IMR-90 (cell line): Measurements from ENCODE around the gene ORMDL3. TPM values are rescaled to one million over a fixed set of nuclear protein-coding genes. Genes with fewer than 3 reads are reported as not detected.

ENCODE experiments used
- ATAC-seq: fragments of 200-7000 bp; cut with Tn5 transposase; 2 replicates; pipeline ENCODE4 v1.9.1; 2020; ENCODE audit warnings: low read depth, mild to moderate bottlenecking, moderate library complexity
- BruUV-seq: library from RNA; stranded (reverse); fragments of 400-500 nt; replicated peaks from 2 replicates; lab custom pipeline; 2021; lab: Mats Ljungman, UMichigan
- CTCF ChIA-PET: fragments of 300-600 bp; formaldehyde crosslinking; extraction: SDS; loops from one replicate; lab custom pipeline; 2021; ENCODE audit warnings: antibody characterized with exemption; lab: Yijun Ruan, JAX
- POLR2A ChIA-PET: fragments of 300-600 bp; sonication (Branson Sonifier 250); formaldehyde crosslinking; loops from one replicate; lab custom pipeline; 2022; ENCODE audit warnings: antibody characterized with exemption; ENCODE audit not compliant: unreplicated experiment; lab: Charles Lee
- DNase-seq: peaks from one replicate; pipeline ENCODE4 v3.0.0; 2013
- H2AFZ ChIP-seq: replicated peaks from 2 replicates; pipeline ENCODE3; 2013; ENCODE audit warnings: low read length, mild to moderate bottlenecking; ENCODE audit not compliant: poor library complexity
- H2AK5ac ChIP-seq: 2 replicates; pipeline ENCODE4 v1.6.1; 2013; ENCODE audit warnings: low read depth, low read length, inconsistent platforms
- H2AK9ac ChIP-seq: replicated peaks from 2 replicates; pipeline ENCODE3; 2013; ENCODE audit warnings: mild to moderate bottlenecking, low read depth, low read length, moderate library complexity; ENCODE audit not compliant: poor library complexity
- H2BK120ac ChIP-seq: 2 replicates; pipeline ENCODE4 v1.6.1; 2013; ENCODE audit warnings: low read depth, low read length, inconsistent platforms
- H2BK15ac ChIP-seq: 3 replicates; pipeline ENCODE4 v1.6.1; 2013; ENCODE audit warnings: low read depth, low read length, inconsistent platforms
- H2BK20ac ChIP-seq: 2 replicates; pipeline ENCODE4 v1.6.1; 2013; ENCODE audit warnings: low read depth, mild to moderate bottlenecking, inconsistent platforms, low read length, moderate library complexity
- H2BK5ac ChIP-seq: 2 replicates; pipeline ENCODE4 v1.6.1; 2013; ENCODE audit warnings: mild to moderate bottlenecking, low read depth, low read length, inconsistent platforms; ENCODE audit not compliant: poor library complexity, severe bottlenecking
- H3K14ac ChIP-seq: replicated peaks from 2 replicates; pipeline ENCODE4 v1.6.1; 2013; ENCODE audit warnings: low read depth, low read length, inconsistent platforms
- H3K18ac ChIP-seq: 2 replicates; pipeline ENCODE4 v1.6.1; 2013; ENCODE audit warnings: low read depth, low read length, control low read depth
- H3K23ac ChIP-seq: 2 replicates; pipeline ENCODE4 v1.6.1; 2013; ENCODE audit warnings: low read depth, low read length, inconsistent platforms
- H3K27ac ChIP-seq: 2 replicates; pipeline ENCODE4 v1.5.1; 2013; ENCODE audit warnings: mild to moderate bottlenecking, control low read depth, low read length; ENCODE audit not compliant: insufficient read depth
- H3K27me3 ChIP-seq: 2 replicates; pipeline ENCODE4 v1.6.1; 2013; ENCODE audit warnings: low read length; ENCODE audit not compliant: control insufficient read depth, insufficient read depth
- H3K36me3 ChIP-seq: 2 replicates; pipeline ENCODE4 v1.6.1; 2013; ENCODE audit warnings: low read length, mixed read lengths; ENCODE audit not compliant: control insufficient read depth, insufficient read depth
- H3K4ac ChIP-seq: 2 replicates; pipeline ENCODE4 v1.6.1; 2013; ENCODE audit warnings: low read depth, low read length, inconsistent platforms
- H3K4me1 ChIP-seq: 2 replicates; pipeline ENCODE4 v1.6.1; 2013; ENCODE audit warnings: low read length, mixed read lengths; ENCODE audit not compliant: control insufficient read depth, insufficient read depth
- H3K4me2 ChIP-seq: 2 replicates; pipeline ENCODE4 v1.6.1; 2013; ENCODE audit warnings: low read depth, mild to moderate bottlenecking, control low read depth, low read length, moderate library complexity
- H3K4me3 ChIP-seq: 2 replicates; pipeline ENCODE4 v1.5.1; 2013; ENCODE audit warnings: low read depth, mild to moderate bottlenecking, control low read depth, low read length, moderate library complexity; ENCODE audit not compliant: insufficient read depth
- H3K56ac ChIP-seq: 2 replicates; pipeline ENCODE4 v1.6.1; 2013; ENCODE audit warnings: low read length, inconsistent platforms; ENCODE audit not compliant: insufficient read depth; ENCODE audit errors: extremely low read depth
- H3K79me1 ChIP-seq, 2 experiments: 2 replicates each; pipeline ENCODE4 v1.6.1; 2013; ENCODE audit warnings: low read length in 2 of 2, inconsistent platforms in 1 of 2, low read depth in 1 of 2
- H3K9ac ChIP-seq: 2 replicates; pipeline ENCODE4 v1.6.1; 2013; ENCODE audit warnings: low read depth, low read length, control low read depth
- H3K9me1 ChIP-seq: 2 replicates; pipeline ENCODE4 v1.6.1; 2013; ENCODE audit warnings: low read length, inconsistent platforms; ENCODE audit not compliant: insufficient read depth
- H3K9me3 ChIP-seq: 2 replicates; pipeline ENCODE4 v1.6.1; 2013; ENCODE audit warnings: low read length; ENCODE audit not compliant: control insufficient read depth, insufficient read depth
- H4K20me1 ChIP-seq: 2 replicates; pipeline ENCODE4 v1.6.1; 2013; ENCODE audit warnings: low read length, inconsistent platforms; ENCODE audit not compliant: insufficient read depth
- H4K5ac ChIP-seq: 2 replicates; pipeline ENCODE4 v1.6.1; 2013; ENCODE audit warnings: mild to moderate bottlenecking, low read depth, low read length, control low read depth
- H4K8ac ChIP-seq, 2 experiments: 2 replicates each; pipeline ENCODE4 v1.6.1; 2013; ENCODE audit warnings: low read depth in 2 of 2, low read length in 2 of 2, control low read depth in 1 of 2, inconsistent platforms in 1 of 2
- H4K91ac ChIP-seq: 2 replicates; pipeline ENCODE4 v1.6.1; 2013; ENCODE audit warnings: low read depth, low read length, inconsistent platforms; ENCODE audit not compliant: insufficient read depth
- BHLHE40 ChIP-seq: fragments of 150-350 bp; IDR thresholded peaks from 2 replicates; pipeline ENCODE4 v1.6.1; 2016; ENCODE audit warnings: mild to moderate bottlenecking, low read depth, low read length
- CEBPB ChIP-seq: IDR thresholded peaks from 2 replicates; pipeline ENCODE4 v1.6.1; 2012; ENCODE audit warnings: low read depth, low read length, improper control_type of control experiment
- CHD1 ChIP-seq: IDR thresholded peaks from 2 replicates; pipeline ENCODE4 v1.6.1; 2012; ENCODE audit warnings: low read depth, low read length, improper control_type of control experiment
- CTCF ChIP-seq: conservative IDR thresholded peaks from 2 replicates; pipeline ENCODE4 v1.5.1; 2012; ENCODE audit warnings: mild to moderate bottlenecking, low read depth, low read length, improper control_type of control experiment
- ELK1 ChIP-seq: fragments of 150-350 bp; IDR thresholded peaks from 2 replicates; pipeline ENCODE4 v1.6.1; 2016; ENCODE audit warnings: low read depth, mild to moderate bottlenecking, low read length, moderate library complexity, borderline replicate concordance
- FOS ChIP-seq: fragments of 150-350 bp; IDR thresholded peaks from 2 replicates; pipeline ENCODE4 v1.6.1; 2016; ENCODE audit warnings: low read depth, low read length
- MAFK ChIP-seq: IDR thresholded peaks from 2 replicates; pipeline ENCODE4 v1.6.1; 2012; ENCODE audit warnings: low read depth, low read length, improper control_type of control experiment
- MAZ ChIP-seq: IDR thresholded peaks from 2 replicates; pipeline ENCODE4 v1.6.1; 2012; ENCODE audit warnings: low read depth, mild to moderate bottlenecking, low read length, improper control_type of control experiment, moderate library complexity, borderline replicate concordance
- MXI1 ChIP-seq: IDR thresholded peaks from 2 replicates; pipeline ENCODE4 v1.6.1; 2012; ENCODE audit warnings: low read depth, mild to moderate bottlenecking, low read length, moderate library complexity, borderline replicate concordance
- NFE2L2 ChIP-seq: fragments of 150-350 bp; IDR thresholded peaks from 2 replicates; pipeline ENCODE4 v1.6.1; 2016; ENCODE audit warnings: low read depth, mild to moderate bottlenecking, low read length
- POLR2A ChIP-seq: IDR thresholded peaks from 2 replicates; pipeline ENCODE4 v1.6.1; 2012; ENCODE audit warnings: mild to moderate bottlenecking, low read depth, low read length
- RAD21 ChIP-seq: IDR thresholded peaks from 2 replicates; pipeline ENCODE4 v1.6.1; 2012; ENCODE audit warnings: low read length, improper control_type of control experiment
- RCOR1 ChIP-seq: IDR thresholded peaks from 2 replicates; pipeline ENCODE4 v1.6.1; 2012; ENCODE audit warnings: mild to moderate bottlenecking, low read length, improper control_type of control experiment; ENCODE audit not compliant: insufficient replicate concordance
- RFX5 ChIP-seq: IDR thresholded peaks from 2 replicates; pipeline ENCODE4 v1.8.0; 2012; ENCODE audit warnings: low read depth, mild to moderate bottlenecking, low read length, moderate library complexity
- SMC3 ChIP-seq: fragments of 150-350 bp; IDR thresholded peaks from 2 replicates; pipeline ENCODE4 v1.6.1; 2016; ENCODE audit warnings: low read depth, mild to moderate bottlenecking, antibody characterized with exemption, low read length, moderate library complexity
- USF2 ChIP-seq: fragments of 150-350 bp; IDR thresholded peaks from 2 replicates; pipeline ENCODE4 v1.6.1; 2017; ENCODE audit warnings: mild to moderate bottlenecking, antibody characterized with exemption, low read length, low read depth
- WGBS, 2 experiments: methylation state at CpG; one replicate each; pipeline versions ENCODE4 v1.1.5 to v1.1.7; 2013; ENCODE audit warnings: missing lambda C conversion rate in 2 of 2; ENCODE audit not compliant: insufficient read length in 1 of 2; ENCODE audit errors: extremely low coverage in 2 of 2; 5-methylcytosine and 5-hydroxymethylcytosine counted together
- dilution Hi-C: fragments of 300-500 bp; cut with HindIII; formaldehyde crosslinking; loops from one replicate; pipeline ENCODE4 v1.14.3; 2018; ENCODE audit warnings: low sequenced_read_pairs; ENCODE audit not compliant: unreplicated experiment
- in situ Hi-C: fragments of 300-500 bp; cut with MboI; formaldehyde crosslinking; loops from 3 replicates; pipeline ENCODE4 v1.14.3; 2019; ENCODE audit warnings: low sequenced_read_pairs, inconsistent platforms, mixed read lengths
- intact Hi-C: fragments of 100-400 bp; cut with micrococcal nuclease; formaldehyde crosslinking; loops from 2 replicates; pipeline ENCODE4 v1.10.0; 2022
- polyA plus RNA-seq, 3 experiments: library from polyadenylated mRNA; depleted of rRNA; stranded (reverse); fragments of >200 nt; gene quantifications; 2 replicates each; pipeline ENCODE4 v1.2.3, GENCODE V29; 2012; ENCODE audit warnings: low replicate concordance in 1 of 3
- total RNA-seq: library from RNA; depleted of rRNA; stranded (reverse); fragments of >200 nt; gene quantifications from 2 replicates; pipeline ENCODE4 v1.2.3, GENCODE V29; 2012

Gene ORMDL3
- total and polyA plus RNA-seq, 2 of the 4 experiments (the other 2 are of a cell fraction), result 45.7 to 78.6 TPM

- no peaks in the 10 kb centered on the region for H3K79me1 ChIP-seq
- DNase-seq, result no peak
- no peak overlapping the region for H3K27ac ChIP-seq
- dilution Hi-C loops (no loop called here), intact Hi-C loops (no loop called here), in situ Hi-C loops (no loop called here)
- TF ChIP-seq RAD21, result no peak
- no peak for TF ChIP-seq CHD1
- no peak for TF ChIP-seq FOS
- no peak for TF ChIP-seq MAZ
- TF ChIP-seq RCOR1, result no peak
- TF ChIP-seq MAFK, result no peak
- TF ChIP-seq MXI1, result no peak
- no peak for TF ChIP-seq NFE2L2
- TF ChIP-seq USF2, result no peak
- TF ChIP-seq RFX5, result no peak
- no peak for TF ChIP-seq POLR2A
- TF ChIP-seq BHLHE40, result no peak
- TF ChIP-seq CEBPB, result no peak
- TF ChIP-seq SMC3, result no peak
- no peak for TF ChIP-seq CTCF
- TF ChIP-seq ELK1, result no peak
- H3K9me3 ChIP-seq, result no peaks in the 10 kb centered on the region
- H3K23ac ChIP-seq, result peak overlapping the region; percentile 43; the same call in 1 of the 2 replicates
- CTCF ChIA-PET, result interaction anchor here (0.7 to 1.2 kb wide), 2 partner anchors 9 to 10 kb away, joined by 3 read pairs; no protein-coding TSS in a partner anchor
- no peaks in the 10 kb centered on the region for H4K20me1 ChIP-seq
- no peaks in the 10 kb centered on the region for H3K9me1 ChIP-seq
- no peak overlapping the region for H4K5ac ChIP-seq
- H4K91ac ChIP-seq, result no peak overlapping the region
- no peak overlapping the region for H2AFZ ChIP-seq
- H2BK120ac ChIP-seq, result no peak overlapping the region
- H3K4me1 ChIP-seq, result no peaks in the 10 kb centered on the region
- ATAC-seq, result no peak
- POLR2A ChIA-PET, result no interaction called here
- H3K27me3 ChIP-seq, result peaks cover 59% of the 10 kb centered on the region
- BruUV-seq, result no TSS peak
- H3K4ac ChIP-seq, result no peak overlapping the region
- no peak overlapping the region for H2BK15ac ChIP-seq
- H3K4me2 ChIP-seq, result no peak overlapping the region
- WGBS, 2 experiments, result 80% methylated on average over 1 of the region's 2 CpGs; no CpG with 5 or more reads in 1 of the 2 experiments
- no peak overlapping the region for H2AK9ac ChIP-seq
- H2BK20ac ChIP-seq, result no peak overlapping the region
- no peak overlapping the region for H3K56ac ChIP-seq
- no peak overlapping the region for H2AK5ac ChIP-seq
- H3K4me3 ChIP-seq, result no peak overlapping the region
- no peak overlapping the region for H2BK5ac ChIP-seq
- no peak overlapping the region for H3K14ac ChIP-seq
- H3K18ac ChIP-seq, result no peak overlapping the region
- no peak overlapping the region for H3K9ac ChIP-seq
- no peaks in the 10 kb centered on the region for H3K36me3 ChIP-seq
- no peak overlapping the region for H4K8ac ChIP-seq
Measured at GRCh38 chr17:39968761-39969160, 41.4 kb upstream of the ORMDL3 start.
